Psoas muscle (tissue), 8 donors: ENCODE data around the gene GABPA. TPM values are rescaled to one million over a fixed set of nuclear protein-coding genes. Genes with fewer than 3 reads are reported as not detected.
"Not testable (repeated sequence)": the region's sequence is repeated elsewhere in the genome, so short reads cannot be mapped to it uniquely, and the experiment has no call there.

ENCODE experiments used
- ATAC-seq, 4 donors: fragments of 200-7000 bp; cut with Tn5 transposase; one replicate each; pipeline ENCODE4 v1.9.1; 2020; ENCODE audit warnings: moderate library complexity in 3 of 4, mild to moderate bottlenecking in 2 of 4
- DNase-seq, 2 donors: peaks; one replicate each; pipeline ENCODE4 v3.0.0-alpha.2; 2020
- H3K27ac ChIP-seq: fragments of 200-600 bp; one replicate; pipeline ENCODE4 v1.8.0; 2022
- H3K27me3 ChIP-seq, 3 donors: fragments of 200-600 bp in 1 of 3; one replicate each; pipeline versions ENCODE4 v1.6.1 to v1.8.0; 2013 to 2022; ENCODE audit warnings: low read length in 2 of 3, mild to moderate bottlenecking in 2 of 3, moderate library complexity in 1 of 3; ENCODE audit not compliant: insufficient read depth in 3 of 3
- H3K36me3 ChIP-seq, 2 donors: fragments of 200-600 bp in 1 of 2; one replicate each; pipeline versions ENCODE4 v1.6.1 to v1.8.0; 2013 to 2022; ENCODE audit warnings: low read depth in 1 of 2, mild to moderate bottlenecking in 1 of 2, moderate library complexity in 1 of 2; ENCODE audit not compliant: insufficient read depth in 1 of 2
- H3K4me1 ChIP-seq: fragments of 200-600 bp; one replicate; pipeline ENCODE4 v1.8.0; 2022
- H3K4me3 ChIP-seq: fragments of 200-600 bp; one replicate; pipeline ENCODE4 v1.8.0; 2022; ENCODE audit warnings: mild to moderate bottlenecking
- H3K9me3 ChIP-seq: fragments of 200-600 bp; one replicate; pipeline ENCODE4 v1.8.0; 2022
- WGBS, 3 donors: extraction: QIAGEN DNeasy Blood & Tissue Kit; methylation state at CpG; one replicate each; pipeline versions ENCODE4 v1.1.6 to v1.1.7; 2013; 5-methylcytosine and 5-hydroxymethylcytosine counted together
- intact Hi-C, 2 donors: fragments of 100-400 bp; cut with DNase I; formaldehyde crosslinking; loops; one replicate each; pipeline versions ENCODE4 v1.11.0 to v1.14.2; 2022
- polyA plus RNA-seq, 3 donors: library from polyadenylated mRNA; stranded (reverse); fragments of 200-250 nt; gene quantifications; one replicate each; pipeline ENCODE4 v1.2.3, GENCODE V29; 2013
- total RNA-seq, 4 donors: library from RNA; stranded (reverse); fragmentation: NEBNext Ultra II Directional in 2 of 4; extraction: Animal tissue kit (Norgen Biotek cat#: 25700) in 2 of 4; gene quantifications; one replicate each; pipeline versions ENCODE4 v1.2.1 to v1.2.4, GENCODE V29; 2021 to 2023
- TF ChIP-seq, protein P1 (sequence below): fragments of 200-600 bp; IDR thresholded peaks from one replicate; pipeline ENCODE4 v1.8.0; 2022; ENCODE audit warnings: antibody characterized with exemption
- donor health status: healthy with polysubstance abuse.
- donor health status: DM: no; HTN: no; CAD: no; lungs with moderate emphysema.
- donor health status: Bipolar disorder and iron deficiency.
- donor health status: healthy.
- donor health status: DM: yes; HTN: yes; CAD: no.
- donor health status: DM: no; HTN: no; CAD: no.
- donor health status: DM: no; HTN: no; CAD: no.
- donor health status: DM: yes; HTN: yes; CAD: no.

GABPA gene
- total and polyA plus RNA-seq, 7 donors = 5.7 to 22.3 (median 13.1) TPM

DNA sequence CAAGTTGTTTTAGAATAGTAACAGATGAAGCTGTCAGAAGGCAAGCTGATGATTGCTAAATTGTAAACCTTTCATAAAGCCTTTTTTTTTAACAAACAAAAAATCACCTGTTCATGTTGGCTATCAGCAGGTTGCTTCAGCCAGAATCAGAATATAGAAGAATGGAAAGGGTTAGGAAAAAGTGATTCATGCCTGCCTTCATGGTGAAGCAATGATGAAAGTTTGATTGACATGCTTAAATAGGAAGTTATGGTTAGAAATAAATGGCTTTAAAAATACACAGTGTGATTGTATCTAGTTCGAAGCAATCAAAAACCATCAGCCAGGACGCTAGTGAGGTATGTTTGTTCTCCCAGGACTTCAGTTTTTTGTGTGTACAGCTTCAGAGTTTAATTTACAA is 37.9 kb downstream of the GABPA start:
- intact Hi-C loops = no loop called here
- ATAC-seq (no peak), DNase-seq (no peak)
- no peaks in the 10 kb centered on the region for H3K9me3 ChIP-seq
- TF ChIP-seq, protein P1, sequence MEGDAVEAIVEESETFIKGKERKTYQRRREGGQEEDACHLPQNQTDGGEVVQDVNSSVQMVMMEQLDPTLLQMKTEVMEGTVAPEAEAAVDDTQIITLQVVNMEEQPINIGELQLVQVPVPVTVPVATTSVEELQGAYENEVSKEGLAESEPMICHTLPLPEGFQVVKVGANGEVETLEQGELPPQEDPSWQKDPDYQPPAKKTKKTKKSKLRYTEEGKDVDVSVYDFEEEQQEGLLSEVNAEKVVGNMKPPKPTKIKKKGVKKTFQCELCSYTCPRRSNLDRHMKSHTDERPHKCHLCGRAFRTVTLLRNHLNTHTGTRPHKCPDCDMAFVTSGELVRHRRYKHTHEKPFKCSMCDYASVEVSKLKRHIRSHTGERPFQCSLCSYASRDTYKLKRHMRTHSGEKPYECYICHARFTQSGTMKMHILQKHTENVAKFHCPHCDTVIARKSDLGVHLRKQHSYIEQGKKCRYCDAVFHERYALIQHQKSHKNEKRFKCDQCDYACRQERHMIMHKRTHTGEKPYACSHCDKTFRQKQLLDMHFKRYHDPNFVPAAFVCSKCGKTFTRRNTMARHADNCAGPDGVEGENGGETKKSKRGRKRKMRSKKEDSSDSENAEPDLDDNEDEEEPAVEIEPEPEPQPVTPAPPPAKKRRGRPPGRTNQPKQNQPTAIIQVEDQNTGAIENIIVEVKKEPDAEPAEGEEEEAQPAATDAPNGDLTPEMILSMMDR = no peak
- no peak overlapping the region for H3K4me3 ChIP-seq
- no peak overlapping the region for H3K27ac ChIP-seq
- WGBS, 3 donors = 61 to 70% (median 69%) methylated on average over 2 of the region's 2 CpGs
- H3K36me3 ChIP-seq = peaks cover 0 to 30% of the 10 kb centered on the region in 2 donors
- no peaks in the 10 kb centered on the region for H3K27me3 ChIP-seq
- H3K4me1 ChIP-seq = no peaks in the 10 kb centered on the region

DNA sequence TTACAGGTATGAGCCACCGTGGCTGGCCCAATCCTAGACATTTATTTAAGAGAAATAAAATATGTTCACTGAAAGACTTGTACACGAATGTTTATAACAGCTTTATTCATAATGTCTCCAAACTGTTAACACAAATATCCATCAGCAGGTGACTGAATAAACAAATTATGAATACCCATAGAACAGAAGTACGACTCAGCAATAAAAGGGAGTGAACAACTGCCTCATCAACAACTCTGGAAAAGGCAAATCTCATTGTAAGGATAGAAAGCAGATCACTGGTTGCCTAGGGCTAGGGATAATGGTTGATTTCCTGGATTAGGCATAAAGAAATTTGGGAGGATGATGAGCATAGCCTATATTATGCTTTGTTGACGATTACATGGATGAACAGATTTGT is 41.7 kb downstream of the GABPA start:
- TF ChIP-seq, protein P1 = no peak
- Histone ChIP-seq H3K27me3 (no peaks in the 10 kb centered on the region), H3K36me3 (no peaks in the 10 kb centered on the region), H3K4me1 (no peaks in the 10 kb centered on the region), H3K4me3 (no peak overlapping the region), H3K9me3 (no peaks in the 10 kb centered on the region), H3K27ac (no peak overlapping the region)
- no peak for DNase-seq
- no peak for ATAC-seq
- 83 to 89% (median 86%) methylated on average over 4 of the region's 4 CpGs for WGBS, 3 donors
- intact Hi-C loops = no loop called here

DNA sequence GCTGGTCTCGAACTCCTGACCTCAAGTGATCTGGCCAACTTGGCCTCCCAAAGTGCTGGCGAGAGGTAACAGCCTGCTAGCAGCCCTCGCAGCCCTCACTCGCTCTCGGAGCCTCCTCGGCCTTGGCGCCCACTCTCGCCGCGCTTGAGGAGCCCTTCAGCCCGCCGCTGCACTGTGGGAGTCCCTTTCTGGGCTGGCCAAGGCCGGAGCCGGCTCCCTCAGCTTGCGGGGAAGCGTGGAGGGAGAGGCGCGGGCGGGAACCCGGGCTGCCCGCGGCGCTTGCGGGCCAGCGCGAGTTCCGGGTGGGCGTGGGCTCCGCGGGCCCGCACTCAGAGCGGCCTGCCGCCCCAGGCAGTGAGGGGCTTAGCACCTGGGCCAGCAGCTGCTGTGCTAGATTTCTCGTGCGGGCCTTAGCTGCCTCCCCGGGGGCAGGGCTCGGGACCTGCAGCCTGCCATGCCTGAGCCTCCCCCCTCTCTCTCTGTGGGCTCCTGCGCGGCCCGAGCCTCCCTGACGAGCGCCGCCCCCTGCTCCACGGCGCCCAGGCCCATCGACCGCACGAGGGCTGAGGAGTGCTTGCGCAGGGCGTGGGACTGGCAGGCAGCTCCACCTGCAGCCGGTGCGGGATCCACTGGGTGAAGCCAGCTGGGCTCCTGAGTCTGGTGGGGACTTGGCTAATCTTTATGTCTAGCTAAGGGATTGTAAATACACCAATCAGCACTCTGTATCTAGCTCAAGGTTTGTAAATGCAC is 43.5 kb downstream of the GABPA start:
- DNase-seq, H3K9me3 ChIP-seq, ATAC-seq, H3K27ac ChIP-seq, H3K4me3 ChIP-seq, H3K4me1 ChIP-seq, intact Hi-C loops, H3K36me3 ChIP-seq, H3K27me3 ChIP-seq: not testable (repeated sequence)
- WGBS, 3 donors = 91 to 94% (median 92%) methylated on average over 49 to 52 of the region's 52 CpGs

DNA sequence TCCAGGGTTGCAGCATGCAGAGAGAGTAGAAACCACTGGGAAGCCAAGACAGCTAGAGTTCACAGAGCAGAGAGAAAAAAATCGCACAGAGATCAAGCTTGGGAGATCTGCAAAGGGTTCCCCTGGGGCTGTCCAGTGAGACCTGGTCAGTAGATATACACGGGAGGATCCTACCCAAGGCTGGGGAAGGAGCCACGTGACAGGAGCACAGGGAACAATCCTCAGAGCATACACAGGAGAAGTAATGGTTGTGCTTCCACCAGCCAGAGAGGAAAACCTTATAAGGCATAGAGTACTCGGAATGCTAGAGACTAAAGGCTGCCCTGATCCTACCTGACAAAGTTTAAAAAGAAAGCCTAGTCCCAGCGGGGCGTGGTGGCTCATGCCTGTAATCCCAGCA is 53.9 kb downstream of the GABPA start:
- Histone ChIP-seq H3K36me3 (no peaks in the 10 kb centered on the region), H3K9me3 (no peaks in the 10 kb centered on the region), H3K4me3 (no peak overlapping the region), H3K27me3 (no peaks in the 10 kb centered on the region), H3K27ac (no peak overlapping the region), H3K4me1 (no peaks in the 10 kb centered on the region)
- 62 to 72% (median 63%) methylated on average over 6 of the region's 6 CpGs for WGBS, 3 donors
- no peak for ATAC-seq
- intact Hi-C loops = no loop called here
- TF ChIP-seq, protein P1 = no peak
- DNase-seq = no peak

DNA sequence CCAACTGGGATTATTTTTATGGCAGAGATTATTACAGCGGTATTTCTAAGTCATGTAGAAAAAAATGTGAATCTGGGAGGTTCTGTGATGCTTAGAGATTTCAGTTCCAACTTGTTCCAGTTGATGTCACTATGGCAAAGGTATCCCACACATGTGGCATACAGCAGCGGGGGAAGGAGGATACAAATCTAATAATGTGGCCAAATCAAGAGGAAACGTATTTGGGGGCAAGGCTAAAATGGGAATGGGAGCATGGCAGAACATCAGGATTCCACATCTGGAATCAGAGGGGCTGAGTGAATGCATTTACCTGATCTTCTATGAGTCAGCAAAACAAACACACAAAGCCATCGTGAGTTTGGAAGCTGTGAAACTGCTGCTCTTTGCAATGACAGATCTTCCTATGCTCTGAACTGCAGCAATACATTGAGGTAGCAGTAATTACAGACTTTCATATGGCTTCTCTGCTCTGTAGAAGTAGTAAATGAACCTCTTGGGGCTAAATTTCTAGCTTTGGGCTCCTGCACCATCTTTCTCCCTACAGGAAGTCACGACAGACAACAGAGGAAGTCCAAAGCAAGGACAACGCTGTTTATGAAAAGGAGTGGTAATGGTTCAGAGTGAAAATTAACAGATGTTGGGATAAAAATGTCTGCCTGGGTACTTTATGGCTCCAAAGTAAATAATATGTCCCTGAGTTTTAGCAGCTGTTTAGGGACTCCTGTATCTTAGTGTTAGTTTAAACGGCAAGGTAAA is 55.5 kb downstream of the GABPA start:
- Histone ChIP-seq H3K9me3 (no peaks in the 10 kb centered on the region), H3K27me3 (no peaks in the 10 kb centered on the region), H3K4me3 (peak overlapping the region; percentile 56), H3K27ac (no peak overlapping the region), H3K36me3 (no peaks in the 10 kb centered on the region), H3K4me1 (no peaks in the 10 kb centered on the region)
- ATAC-seq = no peak
- WGBS, 3 donors = 2 to 5% (median 5%) methylated on average over 7 of the region's 7 CpGs
- intact Hi-C loops = no loop called here
- no peak for DNase-seq
- TF ChIP-seq, protein P1 = peak; percentile 28
